ENCODE data around the gene FBXO17. TPM values are rescaled to one million over a fixed set of nuclear protein-coding genes. Genes with fewer than 3 reads are reported as not detected.
A peak's percentile ranks its signal among the peaks of the same experiment; 100 is the strongest.

FBXO17 gene
- total RNA-seq, 1 donor from 2014 or later = not detected

- no peak for TF ChIP-seq CTCF (IDR thresholded peaks at IDR 0.05)
- intact Hi-C loops (cut with micrococcal nuclease) = no loop called here
- ATAC-seq (ENCODE audit: low read depth) = no peak
- H3K27ac Mint-ChIP-seq = no peak overlapping the region
- no peaks in the 10 kb centered on the region for H3K9me3 Mint-ChIP-seq
- H3K27me3 Mint-ChIP-seq = no peaks in the 10 kb centered on the region
- DNase-seq = no peak
- H3K4me1 Mint-ChIP-seq = peaks cover 17% of the 10 kb centered on the region
- no peak overlapping the region for H3K4me3 Mint-ChIP-seq
- POLR2A ChIA-PET = no interaction called here
- peaks cover 58% of the 10 kb centered on the region for H3K36me3 Mint-ChIP-seq (ENCODE audit: low read depth)
- CTCF ChIA-PET = no interaction called here
Observed at GRCh38 chr19:38904581-38905539, 70.7 kb downstream of the FBXO17 start.

- CTCF ChIA-PET = interaction anchor here (2.4 kb wide), 1 partner anchor 29 kb away, joined by 10 read pairs; the partner anchor contains the start of genes MRPS12 and SARS2
- peaks cover 39% of the 10 kb centered on the region for H3K4me1 Mint-ChIP-seq
- H3K36me3 Mint-ChIP-seq (ENCODE audit: low read depth) = peaks cover 41% of the 10 kb centered on the region
- POLR2A ChIA-PET = interaction anchor here (1.1 to 2.4 kb wide), 2 partner anchors 24 to 499 kb away, joined by 4 to 20 read pairs; partner anchors contain the start of genes FAM98C and RINL
- H3K27ac Mint-ChIP-seq = no peak overlapping the region
- H3K4me3 Mint-ChIP-seq = peak overlapping the region; percentile 29
- no peak for TF ChIP-seq CTCF (IDR thresholded peaks at IDR 0.05)
- intact Hi-C loops (cut with micrococcal nuclease) = no loop called here
- ATAC-seq (ENCODE audit: low read depth) = no peak
- H3K9me3 Mint-ChIP-seq = no peaks in the 10 kb centered on the region
- no peaks in the 10 kb centered on the region for H3K27me3 Mint-ChIP-seq
- no peak for DNase-seq
Observed at GRCh38 chr19:38901683-38902082, 73.9 kb downstream of the FBXO17 start.

- H3K27me3 Mint-ChIP-seq = no peaks in the 10 kb centered on the region
- ChIA-PET POLR2A (interaction anchor here (1.0 to 2.4 kb wide), 12 partner anchors 14 to 498 kb away, joined by 3 to 22 read pairs (median 8); partner anchors contain the start of genes ACTN4, ECH1, FAM98C and MRPS12), CTCF (interaction anchor here (0.6 to 2.4 kb wide), 8 partner anchors 13 to 498 kb away, joined by 3 to 10 read pairs (median 6); partner anchors contain the start of genes FAM98C, MRPS12, RINL and SARS2)
- ATAC-seq (ENCODE audit: low read depth) (no peak), DNase-seq (no peak)
- H3K27ac Mint-ChIP-seq = peak overlapping the region; percentile 87
- peak overlapping the region; percentile 91 for H3K4me3 Mint-ChIP-seq
- peaks cover 36% of the 10 kb centered on the region for H3K36me3 Mint-ChIP-seq (ENCODE audit: low read depth)
- peaks cover 41% of the 10 kb centered on the region for H3K4me1 Mint-ChIP-seq
- no peaks in the 10 kb centered on the region for H3K9me3 Mint-ChIP-seq
- TF ChIP-seq CTCF (IDR thresholded peaks at IDR 0.05) = no peak
- intact Hi-C loops (cut with micrococcal nuclease) = no loop called here
Observed at GRCh38 chr19:38900743-38901190, 74.8 kb downstream of the FBXO17 start.

GRCh38 chr19:38900202-38900629, 75.3 kb downstream of the FBXO17 start:
- Mint-ChIP-seq H3K36me3 (ENCODE audit: low read depth) (peaks cover 33% of the 10 kb centered on the region), H3K4me1 (peaks cover 41% of the 10 kb centered on the region), H3K9me3 (no peaks in the 10 kb centered on the region), H3K27me3 (no peaks in the 10 kb centered on the region), H3K27ac (peak overlapping the region; percentile 87), H3K4me3 (peak overlapping the region; percentile 91)
- intact Hi-C loops (cut with micrococcal nuclease) = no loop called here
- ChIA-PET POLR2A (interaction anchor here (0.7 to 2.4 kb wide), 15 partner anchors 13 to 526 kb away, joined by 3 to 22 read pairs (median 5); partner anchors contain the start of genes ACTN4, ECH1, EIF3K and FAM98C), CTCF (interaction anchor here (1.2 to 2.4 kb wide), 6 partner anchors 13 to 498 kb away, joined by 4 to 10 read pairs (median 6); partner anchors contain the start of genes FAM98C, MRPS12 and SARS2)
- ATAC-seq (ENCODE audit: low read depth) (no peak), DNase-seq (no peak)
- no peak for TF ChIP-seq CTCF (IDR thresholded peaks at IDR 0.05)

Measured in activated B cell treated with CpG ODN at 0.5 μM for 24 hours (primary cell).